GM18870 (cell line): Measurements from ENCODE around the gene VPS13D.
"Not testable (repeated sequence)": the region's sequence is repeated elsewhere in the genome, so short reads cannot be mapped to it uniquely, and the experiment has no call there.

Experiments
- ATAC-seq: cut with Tn5 transposase; IDR thresholded peaks from one replicate; pipeline ENCODE4 v1.9.1; 2021; ENCODE audit warnings: moderate library complexity; ENCODE audit not compliant: unreplicated experiment

Gene VPS13D

GRCh38 chr1:12506281-12507280 lies 276.8 kb downstream of the VPS13D start:
- ATAC-seq: no peak

- no peak for ATAC-seq
These were observed 277.8 kb downstream of the VPS13D start for GRCh38 chr1:12507631-12508030.

- ATAC-seq: no peak
These were observed 279.0 kb downstream of the VPS13D start for GRCh38 chr1:12508849-12509248.

GRCh38 chr1:12511128-12511484 lies 281.3 kb downstream of the VPS13D start:
- ATAC-seq: no peak

- no peak for ATAC-seq
These were observed 282.0 kb downstream of the VPS13D start for GRCh38 chr1:12511516-12512468.

- no peak for ATAC-seq
These were observed 283.4 kb downstream of the VPS13D start for GRCh38 chr1:12513181-12513580.

GRCh38 chr1:12514590-12514989 lies 284.8 kb downstream of the VPS13D start:
- ATAC-seq: no peak

GRCh38 chr1:12515234-12515633 lies 285.4 kb downstream of the VPS13D start:
- no peak for ATAC-seq

- ATAC-seq: no peak
These were observed 286.9 kb downstream of the VPS13D start for GRCh38 chr1:12516741-12517140.

GRCh38 chr1:12518931-12519692 lies 289.3 kb downstream of the VPS13D start:
- no peak for ATAC-seq

- ATAC-seq: no peak
These were observed 290.0 kb downstream of the VPS13D start for GRCh38 chr1:12519693-12520364.

GRCh38 chr1:12521096-12521495 lies 291.3 kb downstream of the VPS13D start:
- no peak for ATAC-seq

- not testable (repeated sequence) for ATAC-seq
These were observed 292.9 kb downstream of the VPS13D start for GRCh38 chr1:12522780-12523179.

GRCh38 chr1:12524266-12524665 lies 294.4 kb downstream of the VPS13D start:
- no peak for ATAC-seq

GRCh38 chr1:12525311-12526181 lies 295.7 kb downstream of the VPS13D start:
- no peak for ATAC-seq

- no peak for ATAC-seq
These were observed 297.7 kb downstream of the VPS13D start for GRCh38 chr1:12527564-12527963.

- ATAC-seq: no peak
These were observed 298.4 kb downstream of the VPS13D start for GRCh38 chr1:12528021-12528852.

GRCh38 chr1:12529640-12530174 lies 299.9 kb downstream of the VPS13D start:
- ATAC-seq: no peak
